Spleen (tissue), 11 donors: ENCODE measurements around the gene GATA3. TPM values are rescaled to one million over a fixed set of nuclear protein-coding genes. Genes with fewer than 3 reads are reported as not detected.

Experiments
- DNase-seq: peaks from one replicate; pipeline ENCODE4 v3.0.0-alpha.2; 2020
- H3K27ac ChIP-seq, 8 donors: fragments of 200-600 bp; sonication (generic) in 7 of 8; 1 replicate in 4 of 8; 2 replicates in 4 of 8; pipeline versions ENCODE4 v1.5.0 to v1.8.0; 2016 to 2021; ENCODE audit warnings: inconsistent platforms in 4 of 8, mild to moderate bottlenecking in 4 of 8, moderate library complexity in 1 of 8
- H3K27me3 ChIP-seq, 7 donors: fragments of 200-600 bp; sonication (generic) in 6 of 7; replicated peaks in 1 of 7; 1 replicate in 4 of 7; 2 replicates in 3 of 7; pipeline versions ENCODE4 v1.5.0 to v1.8.0; 2016 to 2021; ENCODE audit warnings: inconsistent platforms in 3 of 7, mild to moderate bottlenecking in 1 of 7
- H3K36me3 ChIP-seq, 6 donors: fragments of 200-600 bp; sonication (generic) in 5 of 6; 1 replicate in 4 of 6; 2 replicates in 2 of 6; pipeline versions ENCODE4 v1.5.0 to v1.8.0; 2016 to 2021; ENCODE audit warnings: inconsistent platforms in 2 of 6
- H3K4me1 ChIP-seq, 6 donors: fragments of 200-600 bp; sonication (generic) in 5 of 6; 1 replicate in 3 of 6; 2 replicates in 3 of 6; pipeline versions ENCODE4 v1.5.0 to v1.8.0; 2016 to 2021; ENCODE audit warnings: inconsistent platforms in 3 of 6
- H3K4me3 ChIP-seq, 8 donors: fragments of 200-600 bp; sonication (generic) in 7 of 8; 1 replicate in 4 of 8; 2 replicates in 4 of 8; pipeline versions ENCODE4 v1.5.0 to v1.8.0; 2016 to 2021; ENCODE audit warnings: inconsistent platforms in 4 of 8, mild to moderate bottlenecking in 4 of 8, moderate library complexity in 2 of 8
- H3K9me3 ChIP-seq, 8 donors: fragments of 200-600 bp; sonication (generic) in 7 of 8; 1 replicate in 4 of 8; 2 replicates in 4 of 8; pipeline versions ENCODE4 v1.5.0 to v1.8.0; 2016 to 2021; ENCODE audit warnings: inconsistent platforms in 4 of 8
- POLR2A ChIP-seq, 3 donors: fragments of 450-650 bp; IDR thresholded peaks; one replicate each; pipeline ENCODE4 v1.5.1; 2017; ENCODE audit warnings: antibody characterized with exemption in 3 of 3, mild to moderate bottlenecking in 1 of 3
- POLR2AphosphoS5 ChIP-seq, 3 donors: sonication (generic); formaldehyde crosslinking; IDR thresholded peaks; one replicate each; pipeline ENCODE4 v1.5.1; 2017; ENCODE audit warnings: antibody characterized with exemption in 3 of 3
- WGBS, 5 donors: extraction: QIAGEN DNeasy Blood & Tissue Kit in 3 of 5; methylation state at CpG; one replicate each; pipeline versions ENCODE4 v1.1.5 to v1.1.7; 2013 to 2018; 5-methylcytosine and 5-hydroxymethylcytosine counted together
- intact Hi-C: fragments of 100-400 bp; cut with DNase I; formaldehyde crosslinking; loops from one replicate; pipeline ENCODE4 v1.15.0; 2023; ENCODE audit warnings: low total_unique reads
- polyA plus RNA-seq, 3 donors: library from polyadenylated mRNA; stranded (reverse); fragments of 200-250 nt; gene quantifications; one replicate each; pipeline ENCODE4 v1.2.1, GENCODE V29; 2013
- total RNA-seq, 7 donors: library from RNA; depleted of rRNA in 3 of 7; stranded (reverse); fragments of >200 nt in 3 of 7; fragmentation: NEBNext Ultra II Directional in 4 of 7; extraction: Animal tissue kit (Norgen Biotek cat#: 25700) in 4 of 7; gene quantifications; one replicate each; pipeline versions ENCODE4 v1.1.0 to v1.2.1, GENCODE V29; 2016 to 2021
- TF ChIP-seq, protein P1 (sequence below), 11 experiments: fragments of 200-600 bp in 7 of 11; fragments of 450-650 bp in 4 of 11; sonication (generic) in 4 of 11; IDR thresholded peaks in 8 of 11; conservative IDR thresholded peaks in 3 of 11; 1 replicate in 7 of 11; 2 replicates in 4 of 11; pipeline versions ENCODE4 v1.4.0 to v1.8.0; 2016 to 2021; ENCODE audit warnings: antibody characterized with exemption in 11 of 11, inconsistent platforms in 4 of 11, mild to moderate bottlenecking in 1 of 11
- donor health status: healthy with polysubstance abuse.
- donor health status: DM: no; HTN: no; CAD: no; lungs with moderate emphysema.
- donor health status: DM: no; HTN: no; CAD: no.
- donor health status: Bipolar disorder and iron deficiency.
- donor health status: healthy.
- donor health status: DM: no; HTN: no; CAD: no.
- donor health status: DM: yes; HTN: yes; CAD: no.

Gene GATA3
- total and polyA plus RNA-seq, 10 donors, result 2.2 to 15.4 (median 6.0) TPM

- Histone ChIP-seq H3K9me3 (no peaks in the 10 kb centered on the region), H3K4me1 (no peaks in the 10 kb centered on the region), H3K27me3 (peaks cover 0 to 10% (median 0%) of the 10 kb centered on the region in 7 donors), H3K27ac (no peak overlapping the region), H3K4me3 (no peak overlapping the region), H3K36me3 (peaks cover 0 to 30% (median 9%) of the 10 kb centered on the region in 6 donors)
- intact Hi-C loops, result no loop called here
- WGBS, 5 donors, result 84 to 97% (median 94%) methylated on average over 1 of the region's 1 CpG
- no peak for DNase-seq
- TF ChIP-seq POLR2AphosphoS5 (IDR thresholded peaks at IDR 0.05) (no peak), POLR2A (IDR thresholded peaks at IDR 0.05) (no peak)
- TF ChIP-seq, protein P1, sequence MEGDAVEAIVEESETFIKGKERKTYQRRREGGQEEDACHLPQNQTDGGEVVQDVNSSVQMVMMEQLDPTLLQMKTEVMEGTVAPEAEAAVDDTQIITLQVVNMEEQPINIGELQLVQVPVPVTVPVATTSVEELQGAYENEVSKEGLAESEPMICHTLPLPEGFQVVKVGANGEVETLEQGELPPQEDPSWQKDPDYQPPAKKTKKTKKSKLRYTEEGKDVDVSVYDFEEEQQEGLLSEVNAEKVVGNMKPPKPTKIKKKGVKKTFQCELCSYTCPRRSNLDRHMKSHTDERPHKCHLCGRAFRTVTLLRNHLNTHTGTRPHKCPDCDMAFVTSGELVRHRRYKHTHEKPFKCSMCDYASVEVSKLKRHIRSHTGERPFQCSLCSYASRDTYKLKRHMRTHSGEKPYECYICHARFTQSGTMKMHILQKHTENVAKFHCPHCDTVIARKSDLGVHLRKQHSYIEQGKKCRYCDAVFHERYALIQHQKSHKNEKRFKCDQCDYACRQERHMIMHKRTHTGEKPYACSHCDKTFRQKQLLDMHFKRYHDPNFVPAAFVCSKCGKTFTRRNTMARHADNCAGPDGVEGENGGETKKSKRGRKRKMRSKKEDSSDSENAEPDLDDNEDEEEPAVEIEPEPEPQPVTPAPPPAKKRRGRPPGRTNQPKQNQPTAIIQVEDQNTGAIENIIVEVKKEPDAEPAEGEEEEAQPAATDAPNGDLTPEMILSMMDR (IDR thresholded peaks at IDR 0.05 in 8 of 11, conservative IDR thresholded peaks at IDR 0.05 in 3 of 11), result no peak
These were observed 23.5 kb downstream of the GATA3 start for GRCh38 chr10:8078027-8078426.

- H3K4me3 ChIP-seq, result no peak overlapping the region
- DNase-seq, result no peak
- 66 to 82% (median 71%) methylated on average over 3 of the region's 3 CpGs for WGBS, 5 donors
- H3K4me1 ChIP-seq, result no peaks in the 10 kb centered on the region
- H3K27me3 ChIP-seq, result peaks cover 0 to 10% (median 0%) of the 10 kb centered on the region in 7 donors
- intact Hi-C loops, result no loop called here
- TF ChIP-seq, protein P1 (IDR thresholded peaks at IDR 0.05 in 8 of 11, conservative IDR thresholded peaks at IDR 0.05 in 3 of 11), result no peak
- TF ChIP-seq POLR2AphosphoS5 (IDR thresholded peaks at IDR 0.05) (no peak), POLR2A (IDR thresholded peaks at IDR 0.05) (no peak)
- no peak overlapping the region for H3K27ac ChIP-seq
- no peaks in the 10 kb centered on the region for H3K9me3 ChIP-seq
- H3K36me3 ChIP-seq, result peaks cover 0 to 19% (median 4%) of the 10 kb centered on the region in 6 donors
These were observed 24.6 kb downstream of the GATA3 start for GRCh38 chr10:8079126-8079525.

- 68 to 93% (median 84%) methylated on average over 3 of the region's 3 CpGs for WGBS, 5 donors
- TF ChIP-seq POLR2A (IDR thresholded peaks at IDR 0.05) (no peak), POLR2AphosphoS5 (IDR thresholded peaks at IDR 0.05) (no peak)
- TF ChIP-seq, protein P1 (IDR thresholded peaks at IDR 0.05 in 8 of 11, conservative IDR thresholded peaks at IDR 0.05 in 3 of 11), result no peak
- DNase-seq, result no peak
- Histone ChIP-seq H3K36me3 (peaks cover 0 to 3% (median 0%) of the 10 kb centered on the region in 6 donors), H3K27ac (no peak overlapping the region), H3K27me3 (peaks cover 0 to 10% (median 0%) of the 10 kb centered on the region in 7 donors), H3K9me3 (no peaks in the 10 kb centered on the region), H3K4me3 (no peak overlapping the region), H3K4me1 (peaks cover 0 to 14% (median 3%) of the 10 kb centered on the region in 6 donors)
- intact Hi-C loops, result no loop called here
These were observed 30.3 kb downstream of the GATA3 start for GRCh38 chr10:8084799-8085198.

- 68 to 80% (median 78%) methylated on average over 4 of the region's 4 CpGs for WGBS, 5 donors
- no peak for TF ChIP-seq POLR2AphosphoS5 (IDR thresholded peaks at IDR 0.05)
- no peak for TF ChIP-seq POLR2A (IDR thresholded peaks at IDR 0.05)
- TF ChIP-seq, protein P1 (IDR thresholded peaks at IDR 0.05 in 8 of 11, conservative IDR thresholded peaks at IDR 0.05 in 3 of 11), result no peak
- DNase-seq, result no peak
- intact Hi-C loops, result no loop called here
- H3K4me3 ChIP-seq, result no peak overlapping the region
- peaks cover 0 to 3% (median 0%) of the 10 kb centered on the region in 6 donors for H3K36me3 ChIP-seq
- H3K4me1 ChIP-seq, result peaks cover 0 to 14% (median 3%) of the 10 kb centered on the region in 6 donors
- no peak overlapping the region for H3K27ac ChIP-seq
- peaks cover 0 to 10% (median 0%) of the 10 kb centered on the region in 7 donors for H3K27me3 ChIP-seq
- no peaks in the 10 kb centered on the region for H3K9me3 ChIP-seq
These were observed 30.8 kb downstream of the GATA3 start for GRCh38 chr10:8085251-8085650.
